H1 (cell line): ENCODE data around the gene HSPBP1. TPM values are rescaled to one million over a fixed set of nuclear protein-coding genes. Genes with fewer than 3 reads are reported as not detected.

Source experiments
- CTCF ChIA-PET: fragments of 300-600 bp; sonication (Branson Sonifier 250); formaldehyde crosslinking; loops from one replicate; lab custom pipeline; 2021; ENCODE audit not compliant: partially characterized antibody; lab: Charles Lee
- POLR2A ChIA-PET: fragments of 300-600 bp; sonication (Branson Sonifier 250); formaldehyde crosslinking; loops from one replicate; lab custom pipeline; 2021; ENCODE audit warnings: inconsistent platforms; ENCODE audit not compliant: partially characterized antibody; lab: Charles Lee
- DNase-seq, 2 experiments: peaks; one replicate each; pipeline versions ENCODE4 v3.0.0 to v3.0.0-alpha.2; 2010 to 2022; ENCODE audit warnings: low spot score in 2 of 2, low read depth in 1 of 2, mixed read lengths in 1 of 2
- FAIRE-seq: peaks from 2 replicates; lab custom pipeline; 2011; peaks lifted over from hg19 to GRCh38; lab: Jason Lieb, UNC
- H2AFZ ChIP-seq: 2 replicates; pipeline ENCODE4 v1.8.1; 2012; ENCODE audit warnings: low read length, inconsistent platforms
- H2AK5ac ChIP-seq: 2 replicates; pipeline ENCODE4 v1.6.1; 2013; ENCODE audit warnings: low read depth, low read length
- H2BK120ac ChIP-seq: replicated peaks from 2 replicates; pipeline ENCODE3; 2013; ENCODE audit warnings: low read depth, low read length, inconsistent platforms
- H2BK12ac ChIP-seq: 2 replicates; pipeline ENCODE4 v1.6.1; 2013; ENCODE audit warnings: low read depth, low read length
- H2BK15ac ChIP-seq: 2 replicates; pipeline ENCODE4 v1.6.1; 2013; ENCODE audit warnings: low read length
- H2BK20ac ChIP-seq: 2 replicates; pipeline ENCODE4 v1.6.1; 2013; ENCODE audit warnings: low read length
- H2BK5ac ChIP-seq: 2 replicates; pipeline ENCODE4 v1.6.1; 2013; ENCODE audit warnings: low read depth, low read length
- H3K14ac ChIP-seq: 2 replicates; pipeline ENCODE4 v1.6.1; 2013; ENCODE audit warnings: inconsistent platforms; ENCODE audit not compliant: insufficient read length
- H3K18ac ChIP-seq: 2 replicates; pipeline ENCODE4 v1.6.1; 2013; ENCODE audit warnings: low read length; ENCODE audit errors: extremely low read depth
- H3K23ac ChIP-seq: 2 replicates; pipeline ENCODE4 v1.6.1; 2013; ENCODE audit warnings: inconsistent platforms; ENCODE audit not compliant: insufficient read length
- H3K23me2 ChIP-seq: 2 replicates; pipeline ENCODE4 v1.6.1; 2013; ENCODE audit warnings: low read depth, low read length
- H3K27ac ChIP-seq: 2 replicates; pipeline ENCODE4 v1.6.1; 2011; ENCODE audit warnings: low read depth, low read length, inconsistent platforms
- H3K27me3 ChIP-seq, 4 experiments: replicated peaks in 1 of 4; 1 replicate in 1 of 4; 2 replicates in 3 of 4; pipeline versions ENCODE4 v1.6.1 to v1.8.1; 2011 to 2013; ENCODE audit warnings: low read length in 3 of 4, mild to moderate bottlenecking in 3 of 4, inconsistent platforms in 2 of 4, mixed read lengths in 2 of 4, moderate library complexity in 1 of 4; ENCODE audit not compliant: control insufficient read depth in 3 of 4, insufficient read depth in 3 of 4; ENCODE audit errors: extremely low read depth in 1 of 4
- H3K36me3 ChIP-seq, 4 experiments: 2 replicates each; pipeline versions ENCODE4 v1.6.1 to v1.8.1; 2011 to 2013; ENCODE audit warnings: mild to moderate bottlenecking in 4 of 4, low read length in 3 of 4, moderate library complexity in 2 of 4, control low read depth in 1 of 4, inconsistent platforms in 1 of 4; ENCODE audit not compliant: insufficient read depth in 4 of 4, control insufficient read depth in 2 of 4
- H3K4ac ChIP-seq: replicated peaks from 2 replicates; pipeline ENCODE3; 2013; ENCODE audit warnings: low read length, low read depth, mixed read lengths, inconsistent platforms; ENCODE audit not compliant: insufficient read length
- H3K4me1 ChIP-seq, 4 experiments: replicated peaks in 1 of 4; 1 replicate in 1 of 4; 2 replicates in 3 of 4; pipeline versions ENCODE4 v1.6.1 to v1.8.1; 2011 to 2013; ENCODE audit warnings: low read length in 3 of 4, inconsistent platforms in 2 of 4, mixed read lengths in 1 of 4; ENCODE audit not compliant: insufficient read depth in 4 of 4, control insufficient read depth in 3 of 4
- H3K4me2 ChIP-seq, 2 experiments: 2 replicates each; pipeline versions ENCODE4 v1.6.1 to v1.8.1; 2011 to 2013; ENCODE audit warnings: low read depth in 2 of 2, low read length in 2 of 2, control low read depth in 1 of 2, inconsistent platforms in 1 of 2, mild to moderate bottlenecking in 1 of 2; ENCODE audit not compliant: insufficient read depth in 1 of 2
- H3K4me3 ChIP-seq, 4 experiments: fragments of 200-600, 300-600 bp in 1 of 4; sonication (generic), shearing (Covaris generic), sonication (Bioruptor Twin) in 1 of 4; 2 replicates each; pipeline versions ENCODE4 v1.5.1 to v1.8.1; 2011 to 2016; ENCODE audit warnings: low read length in 4 of 4, low read depth in 3 of 4, control low read depth in 2 of 4, inconsistent platforms in 2 of 4, mild to moderate bottlenecking in 2 of 4, mixed read lengths in 1 of 4, moderate library complexity in 1 of 4; ENCODE audit not compliant: insufficient read depth in 2 of 4; ENCODE audit errors: extremely low read depth in 1 of 4
- H3K56ac ChIP-seq: replicated peaks from 2 replicates; pipeline ENCODE3; 2013; ENCODE audit warnings: low read depth, mild to moderate bottlenecking, mixed read lengths, low read length, inconsistent platforms; ENCODE audit not compliant: insufficient read length
- H3K79me1 ChIP-seq: 2 replicates; pipeline ENCODE4 v1.6.1; 2013; ENCODE audit warnings: low read depth, low read length, control low read depth
- H3K79me2 ChIP-seq, 2 experiments: 2 replicates each; pipeline versions ENCODE4 v1.6.1 to v1.8.1; 2012 to 2013; ENCODE audit warnings: low read length in 2 of 2, mild to moderate bottlenecking in 2 of 2, inconsistent platforms in 1 of 2; ENCODE audit not compliant: insufficient read depth in 2 of 2, control insufficient read depth in 1 of 2
- H3K9ac ChIP-seq, 4 experiments: replicated peaks in 1 of 4; 1 replicate in 1 of 4; 2 replicates in 3 of 4; pipeline versions ENCODE4 v1.6.1 to v1.8.1; 2011 to 2013; ENCODE audit warnings: low read depth in 3 of 4, low read length in 3 of 4, control low read depth in 2 of 4, mild to moderate bottlenecking in 2 of 4, moderate library complexity in 2 of 4, inconsistent platforms in 1 of 4; ENCODE audit errors: extremely low read depth in 1 of 4
- H3K9me3 ChIP-seq, 2 experiments: 2 replicates each; pipeline versions ENCODE4 v1.6.1 to v1.8.1; 2012 to 2013; ENCODE audit warnings: mild to moderate bottlenecking in 2 of 2, moderate library complexity in 2 of 2, control low read depth in 1 of 2, inconsistent platforms in 1 of 2, low read depth in 1 of 2, low read length in 1 of 2, mixed read lengths in 1 of 2; ENCODE audit not compliant: insufficient read depth in 2 of 2
- H4K20me1 ChIP-seq, 2 experiments: replicated peaks in 1 of 2; 2 replicates each; pipeline versions ENCODE3 to v1.8.1; 2011 to 2013; ENCODE audit warnings: inconsistent platforms in 2 of 2, low read length in 2 of 2, mild to moderate bottlenecking in 1 of 2; ENCODE audit not compliant: insufficient read depth in 2 of 2, control insufficient read depth in 1 of 2
- H4K5ac ChIP-seq: 2 replicates; pipeline ENCODE4 v1.6.1; 2013; ENCODE audit warnings: low read length, low read depth, mixed read lengths, inconsistent platforms; ENCODE audit not compliant: insufficient read length
- H4K8ac ChIP-seq: 2 replicates; pipeline ENCODE4 v1.8.0; 2013; ENCODE audit warnings: mild to moderate bottlenecking, moderate library complexity, low read length, inconsistent platforms; ENCODE audit not compliant: insufficient read depth; ENCODE audit errors: extremely low read depth
- H4K91ac ChIP-seq: replicated peaks from 2 replicates; pipeline ENCODE3; 2013; ENCODE audit warnings: low read length, mixed read lengths, inconsistent platforms; ENCODE audit not compliant: insufficient read length
- MAFK ChIP-seq: IDR thresholded peaks from 2 replicates; pipeline ENCODE4 v1.6.1; 2012; ENCODE audit warnings: low read depth, mild to moderate bottlenecking, improper control_type of control experiment, low read length
- SAP30 ChIP-seq: fragments of 300-600 bp; sonication (generic); IDR thresholded peaks from 2 replicates; pipeline ENCODE4 v1.7.1; 2012; ENCODE audit warnings: low read length, moderate library complexity, mild to moderate bottlenecking, inconsistent platforms; ENCODE audit not compliant: insufficient read depth, insufficient replicate concordance
- SIN3A ChIP-seq, 2 experiments: IDR thresholded peaks in 1 of 2; conservative IDR thresholded peaks in 1 of 2; 2 replicates each; pipeline ENCODE4 v1.6.1; 2011 to 2012; ENCODE audit warnings: low read length in 2 of 2, improper control_type of control experiment in 1 of 2, low read depth in 1 of 2, mild to moderate bottlenecking in 1 of 2
- YY1 ChIP-seq: IDR thresholded peaks from 2 replicates; pipeline ENCODE4 v1.6.1; 2011; ENCODE audit warnings: low read depth, mild to moderate bottlenecking, low read length
- WGBS, 2 experiments: shearing (Covaris generic) in 1 of 2; methylation state at CpG; one replicate each; pipeline versions ENCODE4 v1.1.6 to v1.1.7; 2013 to 2015; ENCODE audit warnings: low lambda C conversion rate in 2 of 2, mixed read lengths in 2 of 2, inconsistent platforms in 1 of 2, low coverage in 1 of 2, missing lambda C conversion rate in 1 of 2; ENCODE audit not compliant: insufficient replicate concordance in 2 of 2, insufficient coverage in 1 of 2, insufficient read length in 1 of 2; ENCODE audit errors: extremely low coverage in 1 of 2, missing lambda C conversion rate in 1 of 2; 5-methylcytosine and 5-hydroxymethylcytosine counted together
- polyA plus RNA-seq, 7 experiments: library from polyadenylated mRNA; depleted of rRNA in 3 of 7; stranded (reverse) in 5 of 7; unstranded in 2 of 7; fragments of >200 nt in 5 of 7; fragments of 200-250 nt in 2 of 7; gene quantifications; 1 replicate in 5 of 7; 2 replicates in 1 of 7; 4 replicates in 1 of 7; pipeline versions ENCODE4 v1.2.1 to v1.2.3, GENCODE V29; 2011 to 2013; ENCODE audit warnings: missing spikeins in 2 of 7, mixed read lengths in 2 of 7
- total RNA-seq: library from RNA; stranded (reverse); fragmentation: NEBNext Ultra II Directional; extraction: Animal tissue kit (Norgen Biotek cat#: 25700); gene quantifications from 2 replicates; pipeline ENCODE4 v1.2.1, GENCODE V29; 2021
- TF ChIP-seq, protein P1 (sequence below): IDR thresholded peaks from 2 replicates; pipeline ENCODE4 v1.6.1; 2012; ENCODE audit warnings: inconsistent platforms

The HSPBP1 gene
- total and polyA plus RNA-seq, 2 of the 8 experiments (the other 6 are each of a cell fraction or from before 2014, with no cell fraction given): 63.4 to 100 TPM

DNA sequence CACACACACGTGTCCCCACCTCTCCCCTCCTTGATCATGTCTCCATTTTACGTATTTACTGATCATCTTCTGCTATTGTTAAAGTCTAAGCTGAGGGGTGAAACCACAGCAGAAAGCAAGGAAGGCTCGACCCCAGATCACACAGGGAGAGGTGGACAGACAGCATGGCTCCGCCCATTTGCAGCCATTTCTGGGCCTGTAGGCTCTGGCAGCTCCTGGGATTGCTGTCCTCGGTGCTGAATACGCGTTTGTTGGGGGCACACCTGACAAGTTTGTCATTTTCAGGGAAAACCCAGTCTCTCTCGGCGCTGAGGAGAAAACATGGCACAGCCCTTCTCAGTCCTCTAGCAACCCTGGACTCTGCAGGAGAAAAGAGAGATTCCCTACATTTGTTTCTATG, 59.4 kb downstream of the HSPBP1 start:
- Histone ChIP-seq H2BK20ac (no peak overlapping the region), H3K14ac (no peak overlapping the region), H4K5ac (no peak overlapping the region), H2BK5ac (no peak overlapping the region), H3K4me2 (no peak overlapping the region), H3K23me2 (peaks cover 5% of the 10 kb centered on the region; the same call in 1 of the 2 replicates), H2BK15ac (no peak overlapping the region), H3K4me1 (peaks cover 0 to 6% (median 2%) of the 10 kb centered on the region in 4 experiments; a peak in 1 of 7 replicates), H4K8ac (no peak overlapping the region), H3K4me3 (no peak overlapping the region), H2AFZ (no peak overlapping the region), H4K91ac (no peak overlapping the region), H3K79me1 (no peaks in the 10 kb centered on the region), H3K27me3 (no peaks in the 10 kb centered on the region), H2AK5ac (no peak overlapping the region), H3K9me3 (peaks cover 4 to 6% of the 10 kb centered on the region in 2 experiments; a peak in 3 of 4 replicates), H3K9ac (no peak overlapping the region), H3K4ac (no peak overlapping the region), H2BK12ac (no peak overlapping the region), H3K36me3 (no peaks in the 10 kb centered on the region), H4K20me1 (peaks cover 2% of the 10 kb centered on the region in 2 experiments), H3K23ac (no peak overlapping the region), H3K56ac (no peak overlapping the region), H3K18ac (no peak overlapping the region), H3K27ac (no peak overlapping the region), H3K79me2 (no peaks in the 10 kb centered on the region), H2BK120ac (no peak overlapping the region)
- CTCF ChIA-PET: interaction anchor here (0.7 to 3.2 kb wide), 8 partner anchors 12 to 198 kb away, joined by 3 to 15 read pairs (median 4); partner anchors contain the start of gene SYT5
- TF ChIP-seq SIN3A (conservative IDR thresholded peaks at IDR 0.05 in 1 of 2, IDR thresholded peaks at IDR 0.05 in 1 of 2; ENCODE audit: low read depth in 1 of 2, low read length in 2 of 2): peak; percentile 91 to 96
- peak; percentile 79; the same call in 1 of the 2 replicates for TF ChIP-seq YY1
- no peak for TF ChIP-seq MAFK
- peak; percentile 39 for TF ChIP-seq SAP30
- TF ChIP-seq, protein P1, sequence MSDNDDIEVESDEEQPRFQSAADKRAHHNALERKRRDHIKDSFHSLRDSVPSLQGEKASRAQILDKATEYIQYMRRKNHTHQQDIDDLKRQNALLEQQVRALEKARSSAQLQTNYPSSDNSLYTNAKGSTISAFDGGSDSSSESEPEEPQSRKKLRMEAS: no peak
- no peak for FAIRE-seq
- POLR2A ChIA-PET: interaction anchor here (0.6 to 1.9 kb wide), 9 partner anchors 12 to 54 kb away, joined by 3 to 8 read pairs (median 3); partner anchors contain the start of genes PPP6R1 and SYT5
- WGBS, 2 experiments: 82% methylated on average over 9 of the region's 9 CpGs; no CpG with 5 or more reads in 1 of the 2 experiments
- peak in 1 of 2 experiments; percentile 71 for DNase-seq
